H9 (cell line): ENCODE measurements around the gene ANKMY1. TPM values are rescaled to one million over a fixed set of nuclear protein-coding genes. Genes with fewer than 3 reads are reported as not detected.

Experiments
- DNase-seq: peaks from one replicate; pipeline ENCODE4 v3.0.0-alpha.2; 2017
- H2AFZ ChIP-seq: one replicate; pipeline ENCODE4 v1.6.1; 2013; ENCODE audit warnings: mild to moderate bottlenecking, low read length, control low read depth, moderate library complexity
- H2AK5ac ChIP-seq: 2 replicates; pipeline ENCODE4 v1.6.1; 2013; ENCODE audit warnings: low read length, control low read depth, mixed read lengths; ENCODE audit not compliant: insufficient read length
- H2BK120ac ChIP-seq: one replicate; pipeline ENCODE4 v1.6.1; 2013; ENCODE audit warnings: low read depth, mild to moderate bottlenecking, low read length, control low read depth, inconsistent platforms; ENCODE audit not compliant: poor library complexity, severe bottlenecking
- H2BK12ac ChIP-seq: 2 replicates; pipeline ENCODE4 v1.6.1; 2013; ENCODE audit warnings: low read length, control low read depth, mixed read lengths, low read depth; ENCODE audit not compliant: insufficient read length
- H2BK15ac ChIP-seq: 2 replicates; pipeline ENCODE4 v1.6.1; 2013; ENCODE audit warnings: low read depth, low read length, control low read depth
- H2BK20ac ChIP-seq: one replicate; pipeline ENCODE4 v1.6.1; 2013; ENCODE audit warnings: low read depth, mild to moderate bottlenecking, low read length, control low read depth, inconsistent platforms; ENCODE audit not compliant: poor library complexity, severe bottlenecking
- H2BK5ac ChIP-seq: 2 replicates; pipeline ENCODE4 v1.6.1; 2013; ENCODE audit warnings: low read length, control low read depth, mixed read lengths; ENCODE audit not compliant: insufficient read length
- H3K14ac ChIP-seq: 2 replicates; pipeline ENCODE4 v1.6.1; 2013; ENCODE audit warnings: low read length, control low read depth; ENCODE audit not compliant: insufficient read depth
- H3K18ac ChIP-seq: 2 replicates; pipeline ENCODE4 v1.6.1; 2013; ENCODE audit warnings: low read depth, mild to moderate bottlenecking, mixed read lengths, low read length, control low read depth; ENCODE audit not compliant: insufficient read length
- H3K23ac ChIP-seq: 2 replicates; pipeline ENCODE4 v1.6.1; 2013; ENCODE audit warnings: low read length, control low read depth, mixed read lengths, low read depth; ENCODE audit not compliant: insufficient read length
- H3K23me2 ChIP-seq: 2 replicates; pipeline ENCODE4 v1.6.1; 2013; ENCODE audit warnings: low read depth, mild to moderate bottlenecking, mixed read lengths, low read length, control low read depth; ENCODE audit not compliant: insufficient read length, poor library complexity, severe bottlenecking
- H3K27ac ChIP-seq: 2 replicates; pipeline ENCODE4 v1.5.1; 2013; ENCODE audit warnings: low read length, control low read depth, mixed read lengths, low read depth; ENCODE audit not compliant: insufficient read length
- H3K27me3 ChIP-seq: 2 replicates; pipeline ENCODE4 v1.6.1; 2013; ENCODE audit warnings: low read length, control low read depth, inconsistent platforms; ENCODE audit not compliant: insufficient read depth
- H3K4ac ChIP-seq: 2 replicates; pipeline ENCODE4 v1.6.1; 2013; ENCODE audit warnings: low read depth, mild to moderate bottlenecking, control low read depth, inconsistent platforms, low read length, moderate library complexity
- H3K4me1 ChIP-seq: 2 replicates; pipeline ENCODE4 v1.6.1; 2013; ENCODE audit warnings: low read length, control low read depth, inconsistent platforms; ENCODE audit not compliant: insufficient read depth
- H3K4me2 ChIP-seq: 2 replicates; pipeline ENCODE4 v1.6.1; 2013; ENCODE audit warnings: low read length, control low read depth, mixed read lengths; ENCODE audit not compliant: insufficient read length, insufficient read depth
- H3K56ac ChIP-seq: 2 replicates; pipeline ENCODE4 v1.6.1; 2013; ENCODE audit warnings: low read depth, mild to moderate bottlenecking, mixed read lengths, low read length, control low read depth; ENCODE audit not compliant: insufficient read length
- H3K79me1 ChIP-seq: 2 replicates; pipeline ENCODE4 v1.6.1; 2013; ENCODE audit warnings: low read depth, mild to moderate bottlenecking, moderate library complexity, low read length, control low read depth, inconsistent platforms; ENCODE audit not compliant: insufficient read depth, poor library complexity, severe bottlenecking
- H3K79me2 ChIP-seq: 2 replicates; pipeline ENCODE4 v1.6.1; 2013; ENCODE audit warnings: low read length, control low read depth, inconsistent platforms; ENCODE audit not compliant: insufficient read depth
- H3K9ac ChIP-seq: 2 replicates; pipeline ENCODE4 v1.6.1; 2013; ENCODE audit warnings: low read length, control low read depth, mixed read lengths; ENCODE audit not compliant: insufficient read length; ENCODE audit errors: extremely low read depth
- H3K9me3 ChIP-seq: one replicate; pipeline ENCODE4 v1.6.1; 2013; ENCODE audit warnings: low read depth, low read length, inconsistent platforms; ENCODE audit not compliant: control insufficient read depth
- H3T11ph ChIP-seq: one replicate; pipeline ENCODE4 v1.6.1; 2013; ENCODE audit warnings: mild to moderate bottlenecking, low read length, control low read depth, inconsistent platforms
- H4K20me1 ChIP-seq: one replicate; pipeline ENCODE4 v1.6.1; 2013; ENCODE audit not compliant: control insufficient read depth, insufficient read length, insufficient read depth
- H4K5ac ChIP-seq: 2 replicates; pipeline ENCODE4 v1.6.1; 2013; ENCODE audit warnings: low read depth, mild to moderate bottlenecking, mixed read lengths, low read length, control low read depth; ENCODE audit not compliant: insufficient read length
- H4K8ac ChIP-seq: replicated peaks from 2 replicates; pipeline ENCODE4 v1.6.1; 2013; ENCODE audit warnings: low read length, control low read depth, mixed read lengths, low read depth; ENCODE audit not compliant: insufficient read length
- H4K91ac ChIP-seq: 2 replicates; pipeline ENCODE4 v1.6.1; 2013; ENCODE audit warnings: low read depth, mild to moderate bottlenecking, moderate library complexity, mixed read lengths, low read length, control low read depth; ENCODE audit not compliant: insufficient read length
- H3K27ac Mint-ChIP-seq, 3 experiments: 2 replicates in 2 of 3; 3 replicates in 1 of 3; pipeline ENCODE4 v1.8.0; 2020 to 2021; ENCODE audit warnings: mixed read lengths in 3 of 3, mild to moderate bottlenecking in 1 of 3, moderate library complexity in 1 of 3
- H3K27me3 Mint-ChIP-seq: 2 replicates; pipeline ENCODE4 v1.8.0; 2021; ENCODE audit warnings: low read depth, mild to moderate bottlenecking, moderate library complexity, mixed read lengths
- H3K36me3 Mint-ChIP-seq, 3 experiments: 2 replicates in 2 of 3; 3 replicates in 1 of 3; pipeline ENCODE4 v1.8.0; 2020 to 2021; ENCODE audit warnings: low read depth in 3 of 3, mixed read lengths in 3 of 3; ENCODE audit not compliant: insufficient read depth in 1 of 3
- H3K4me1 Mint-ChIP-seq, 2 experiments: 2 replicates each; pipeline ENCODE4 v1.8.0; 2020; ENCODE audit warnings: mixed read lengths in 2 of 2
- H3K4me3 Mint-ChIP-seq, 2 experiments: 2 replicates in 1 of 2; 3 replicates in 1 of 2; pipeline ENCODE4 v1.8.0; 2020 to 2021; ENCODE audit warnings: mild to moderate bottlenecking in 2 of 2, mixed read lengths in 2 of 2, moderate library complexity in 1 of 2
- H3K9me3 Mint-ChIP-seq, 2 experiments: 2 replicates in 1 of 2; 3 replicates in 1 of 2; pipeline ENCODE4 v1.8.0; 2020; ENCODE audit warnings: mild to moderate bottlenecking in 2 of 2, mixed read lengths in 2 of 2, moderate library complexity in 1 of 2
- CTCF ChIP-seq: fragments of 200-600 bp; sonication (generic); conservative IDR thresholded peaks from 3 replicates; pipeline ENCODE4 v1.8.0; 2021; ENCODE audit warnings: antibody characterized with exemption, mild to moderate bottlenecking
- WGBS: extraction: QIAGEN DNeasy Blood & Tissue Kit; methylation state at CpG from one replicate; pipeline ENCODE4 v1.1.7; 2013; ENCODE audit warnings: missing lambda C conversion rate, low lambda C conversion rate, mixed read lengths; ENCODE audit not compliant: insufficient read length; ENCODE audit errors: extremely low coverage; 5-methylcytosine and 5-hydroxymethylcytosine counted together
- total RNA-seq: library from RNA; stranded (reverse); gene quantifications from 2 replicates; pipeline ENCODE4 v1.2.1, GENCODE V29; 2021

Gene ANKMY1
- total RNA-seq, 1 experiment from 2014 or later = 13.7 TPM

GRCh38 chr2:240529344-240529999 lies 28.3 kb downstream of the ANKMY1 start:
- no peak overlapping the region; a peak in 1 of 7 replicates for H3K27ac Mint-ChIP-seq
- Histone ChIP-seq H2BK20ac (no peak overlapping the region), H3K56ac (no peak overlapping the region), H2BK12ac (no peak overlapping the region), H2BK15ac (no peak overlapping the region), H3K79me1 (no peaks in the 10 kb centered on the region), H2BK5ac (no peak overlapping the region), H3K4me2 (no peak overlapping the region), H4K20me1 (no peaks in the 10 kb centered on the region), H2BK120ac (no peak overlapping the region), H2AFZ (no peak overlapping the region), H3K18ac (no peak overlapping the region), H3K27me3 (no peaks in the 10 kb centered on the region), H3K4me1 (no peaks in the 10 kb centered on the region), H3K79me2 (no peaks in the 10 kb centered on the region), H2AK5ac (no peak overlapping the region), H3K14ac (no peak overlapping the region), H3K27ac (no peak overlapping the region), H4K8ac (no peak overlapping the region), H3K23ac (no peak overlapping the region), H4K5ac (no peak overlapping the region), H3K9me3 (peaks cover 23% of the 10 kb centered on the region), H4K91ac (no peak overlapping the region), H3K23me2 (no peaks in the 10 kb centered on the region), H3T11ph (no peak overlapping the region), H3K9ac (no peak overlapping the region), H3K4ac (no peak overlapping the region)
- H3K27me3 Mint-ChIP-seq = no peaks in the 10 kb centered on the region; the same call in none of the 2 replicates
- WGBS = no CpG with 5 or more reads among the region's 16 CpGs
- no peaks in the 10 kb centered on the region for H3K4me1 Mint-ChIP-seq
- H3K36me3 Mint-ChIP-seq = peaks cover 65 to 82% (median 77%) of the 10 kb centered on the region in 3 experiments
- H3K4me3 Mint-ChIP-seq = no peak overlapping the region
- no peak for DNase-seq
- H3K9me3 Mint-ChIP-seq = peaks cover 78 to 79% of the 10 kb centered on the region in 2 experiments
- TF ChIP-seq CTCF = no peak
